HG03378 (cell line): ENCODE measurements around the gene UTP25.

Source experiments
- ATAC-seq: cut with Tn5 transposase; IDR thresholded peaks from one replicate; pipeline ENCODE4 v1.9.1; 2021; ENCODE audit warnings: mild to moderate bottlenecking, moderate library complexity; ENCODE audit not compliant: unreplicated experiment

Gene UTP25

DNA sequence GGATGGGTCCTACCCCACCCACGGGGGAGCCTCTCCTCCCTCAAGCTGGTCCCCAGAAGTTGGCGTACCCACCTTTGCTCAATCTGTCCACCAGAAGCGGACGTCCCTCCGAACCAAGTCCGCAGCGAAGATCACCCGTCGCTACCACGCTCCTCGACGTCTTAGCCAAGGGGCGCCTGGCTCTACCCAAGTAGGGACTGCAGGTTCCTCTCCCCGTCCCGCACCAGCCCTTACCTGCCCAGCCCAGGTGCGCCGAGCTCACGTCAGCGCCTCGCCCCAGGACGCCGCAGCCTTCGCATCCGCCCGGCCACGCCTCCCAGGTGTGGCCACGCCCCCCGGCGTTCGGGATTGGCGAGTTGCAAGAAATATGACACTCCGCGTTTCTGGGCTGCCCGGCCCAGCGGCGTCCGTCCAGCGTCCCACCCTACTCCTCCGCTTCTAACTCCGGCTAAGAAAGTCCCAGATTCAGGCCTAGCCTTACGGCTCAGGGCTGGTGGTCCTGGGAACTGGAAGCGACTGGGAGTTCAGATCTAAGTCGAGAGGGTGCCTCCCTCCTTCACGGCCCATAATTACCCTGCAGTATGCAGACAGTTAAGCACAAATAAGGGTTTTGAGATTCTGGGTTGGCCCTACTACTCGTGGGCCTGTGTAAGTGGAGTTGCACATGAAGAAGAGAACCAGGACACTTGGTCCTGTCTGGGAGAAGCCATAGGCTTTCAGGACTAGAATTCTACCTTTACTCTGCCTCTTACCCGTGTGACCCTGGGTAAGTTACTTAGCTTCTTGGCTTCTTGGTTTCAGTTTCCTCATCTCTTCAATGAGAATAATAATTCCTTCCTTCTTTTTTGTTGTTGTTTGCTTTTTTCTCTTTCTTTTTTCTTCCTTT, 21.7 kb upstream of the UTP25 start, which contains the start of gene IRF6:
TSS of gene IRF6 (minus strand) at position 268 of the 886 bp plus-strand sequence. CDS start 4,729 bp downstream, outside the sequence.
- peak; percentile 52 for ATAC-seq

DNA sequence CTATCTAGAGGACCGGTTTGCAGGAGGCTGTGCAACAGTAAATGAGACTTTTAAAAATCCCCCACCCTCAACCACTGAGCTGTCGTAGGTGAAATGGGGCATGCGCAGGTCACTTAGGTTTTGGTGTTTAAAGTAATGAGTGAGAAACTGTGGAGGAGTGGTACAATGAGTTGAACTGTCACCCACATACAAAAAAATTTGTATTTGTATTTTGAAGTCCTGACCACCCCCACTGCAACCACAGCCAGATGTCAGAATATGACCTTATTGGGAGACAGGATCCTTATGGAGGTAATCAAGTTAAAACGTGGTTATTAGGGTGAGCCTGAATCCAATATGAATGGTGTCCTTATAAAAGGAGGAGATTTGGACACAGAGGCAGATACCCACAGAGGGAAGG, 20.3 kb upstream of the UTP25 start:
- no peak for ATAC-seq

DNA sequence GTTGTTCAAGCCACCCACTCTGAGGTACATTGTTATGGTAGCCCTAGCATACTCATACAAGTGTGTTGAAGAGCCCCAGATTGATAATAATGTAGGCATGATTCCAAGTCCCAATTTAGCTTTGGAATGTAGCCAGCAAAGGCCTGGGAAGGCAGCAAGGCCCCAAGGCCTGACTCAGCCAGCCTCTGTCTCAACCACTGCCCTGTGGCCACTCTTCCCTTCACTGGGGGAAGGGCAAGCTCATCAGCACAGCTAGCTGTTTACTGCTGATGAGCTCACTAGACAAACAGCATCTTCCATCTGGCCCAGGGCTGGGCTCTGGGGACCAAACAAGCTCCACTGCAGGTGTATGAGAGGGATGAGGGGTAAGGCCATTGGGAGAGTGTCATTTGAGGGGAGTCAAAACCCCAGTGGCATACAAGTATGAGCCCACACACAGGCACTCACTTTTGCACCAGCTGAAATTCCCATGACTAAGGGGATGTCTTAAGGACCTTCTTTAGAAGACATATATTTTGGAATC, 19.7 kb upstream of the UTP25 start:
- ATAC-seq = no peak

DNA sequence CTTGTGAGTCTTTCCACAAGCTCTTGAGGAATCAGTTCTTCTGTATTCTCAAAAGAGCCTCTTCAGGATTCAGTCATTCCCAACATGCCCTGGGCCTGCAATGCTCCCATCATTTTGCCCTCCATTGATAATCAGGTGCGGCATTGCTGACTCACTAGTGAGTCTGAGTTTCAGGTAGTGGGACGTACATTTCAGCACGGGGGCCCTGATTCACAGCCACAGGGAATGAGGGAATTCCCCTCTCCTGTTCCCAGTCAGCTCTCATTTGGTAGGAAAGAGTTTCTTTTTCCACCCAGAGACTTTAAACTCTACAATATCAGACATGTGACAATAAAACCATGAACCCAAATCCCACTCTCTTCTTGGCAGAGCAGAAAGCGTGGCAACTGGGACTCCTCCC, 18.2 kb upstream of the UTP25 start:
- ATAC-seq = no peak

DNA sequence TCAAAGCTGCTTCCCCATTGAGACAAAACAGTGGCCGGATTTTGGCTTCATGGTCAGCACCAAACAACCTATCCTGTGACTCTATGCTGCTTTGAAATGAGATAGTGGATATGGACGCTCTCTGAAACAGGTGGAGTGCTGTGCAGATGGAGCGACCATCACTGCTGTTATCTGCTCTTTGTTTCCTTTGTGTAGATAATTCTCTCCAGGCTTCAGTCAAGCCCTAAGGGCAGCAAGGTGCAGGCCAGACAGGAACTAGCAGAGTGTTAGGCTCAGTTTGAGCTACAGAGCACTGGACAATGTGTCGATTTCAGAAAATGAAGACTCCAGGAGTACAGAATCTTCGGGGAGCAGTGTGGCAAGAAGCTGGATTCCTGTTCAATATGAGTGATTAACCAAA, 17.0 kb upstream of the UTP25 start:
- no peak for ATAC-seq

DNA sequence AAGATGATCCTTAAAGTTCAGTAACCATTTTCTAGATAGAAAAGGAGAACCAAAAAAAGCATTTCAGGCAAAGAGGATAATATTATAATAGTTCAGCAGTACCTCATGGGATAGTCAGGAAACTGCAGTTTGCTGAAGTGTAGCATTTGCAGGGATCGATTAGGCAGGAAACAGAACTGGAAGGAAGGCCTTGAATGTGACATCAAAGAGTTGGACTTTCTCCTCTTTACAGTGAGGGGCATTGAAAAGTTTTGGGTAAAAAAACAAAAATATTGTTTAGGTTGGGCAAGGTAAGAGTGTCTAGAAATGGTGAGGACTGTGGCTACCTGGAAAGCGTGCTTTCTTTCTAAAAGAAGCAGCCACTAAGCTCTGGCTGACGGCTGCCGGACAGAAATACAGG, 13.9 kb upstream of the UTP25 start:
- no peak for ATAC-seq

DNA sequence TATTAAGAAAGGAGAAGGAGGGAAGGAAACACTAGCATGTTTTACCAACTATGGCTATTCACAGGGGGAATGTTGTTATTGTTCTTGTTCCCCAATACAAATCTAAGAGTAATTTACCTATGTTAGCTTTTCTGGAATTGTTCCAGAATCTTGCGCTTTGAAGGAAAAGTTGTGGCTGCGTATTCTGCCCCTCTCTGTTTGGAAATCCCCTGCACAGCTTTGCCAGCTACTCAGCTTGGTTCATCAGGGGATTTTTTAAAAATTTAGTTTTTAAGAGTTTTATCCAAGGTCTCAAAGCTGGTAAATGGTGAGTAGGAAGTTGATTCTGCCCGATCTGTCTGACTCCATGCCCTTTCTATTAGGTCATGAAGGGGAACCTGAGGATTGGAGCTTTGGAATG, 12.3 kb upstream of the UTP25 start:
- ATAC-seq = no peak

DNA sequence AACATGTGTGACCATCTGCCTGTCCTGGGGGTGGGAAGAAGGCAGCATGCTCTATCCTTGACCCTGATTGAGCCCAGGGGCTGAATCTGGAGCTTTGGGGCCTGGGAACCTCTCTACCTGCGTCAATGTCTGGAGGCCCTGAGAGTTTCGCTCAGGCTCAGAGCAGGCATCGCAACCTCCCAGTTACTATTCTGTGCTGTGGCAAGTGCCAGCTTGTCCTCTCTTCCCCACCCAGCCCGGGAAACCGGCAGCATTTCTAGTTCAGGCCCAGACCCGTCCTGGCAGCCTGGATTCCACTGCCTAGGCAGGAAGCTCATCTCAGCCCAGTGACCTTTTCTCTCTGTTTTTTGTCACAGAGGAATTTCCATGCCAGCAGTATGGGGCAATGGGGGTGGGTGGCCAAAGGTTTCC, 11.8 kb upstream of the UTP25 start:
- no peak for ATAC-seq

DNA sequence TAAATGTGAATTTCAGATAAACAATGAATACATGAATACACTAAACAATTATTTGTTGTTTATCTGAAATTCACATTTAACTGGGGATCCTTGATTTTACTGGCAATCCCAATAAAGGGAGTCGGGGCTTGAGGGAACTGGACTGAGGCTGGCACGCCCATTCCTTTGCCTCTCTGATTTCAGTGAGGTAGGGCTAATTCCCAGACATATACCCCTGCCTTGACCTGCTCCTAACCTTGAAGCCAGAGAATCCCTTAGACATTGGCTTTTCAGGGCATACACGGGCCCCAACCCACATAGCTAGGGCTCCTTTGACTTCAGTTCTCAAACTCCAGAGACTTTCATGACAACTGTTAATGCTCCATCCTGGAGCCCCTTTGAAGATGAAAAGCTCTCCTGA, 10.8 kb upstream of the UTP25 start:
- no peak for ATAC-seq

DNA sequence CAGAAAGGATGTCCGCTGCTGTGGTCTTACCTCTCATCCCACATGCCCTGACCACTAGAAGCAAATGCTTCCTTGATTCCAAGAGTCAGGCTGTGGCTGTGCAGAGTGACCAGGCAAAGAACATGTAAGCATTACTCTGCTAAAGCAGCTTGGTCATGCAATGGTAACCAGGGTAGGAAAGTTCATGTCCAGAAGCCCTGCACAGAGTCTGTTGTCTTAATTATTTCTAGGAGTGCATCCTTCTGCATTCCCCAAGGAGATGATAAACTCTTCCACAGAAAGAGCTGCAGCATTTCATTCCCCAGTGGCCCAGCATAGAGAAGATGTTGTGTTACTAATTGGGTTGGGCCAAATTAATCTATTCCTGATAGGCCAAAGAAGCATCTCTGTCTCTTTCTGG, 10.1 kb upstream of the UTP25 start:
- no peak for ATAC-seq

DNA sequence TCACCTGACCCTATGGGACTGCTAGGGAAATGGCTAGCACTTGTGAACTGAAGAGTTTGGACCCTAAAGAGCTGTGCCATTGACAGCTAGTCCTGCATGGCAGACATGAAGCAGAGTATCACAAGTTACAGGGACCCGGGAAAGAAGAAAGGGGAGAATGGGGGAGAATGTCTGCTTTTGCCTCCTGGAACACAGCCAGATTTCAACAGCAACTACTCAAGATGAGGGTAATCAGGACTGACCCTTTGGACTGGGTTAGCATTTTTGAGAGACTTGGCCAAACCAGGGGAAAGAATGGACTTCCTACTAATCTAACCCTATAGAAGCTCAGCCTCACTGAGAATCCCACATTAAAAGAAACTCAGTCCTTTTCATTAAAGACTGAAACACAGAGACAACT, 8.7 kb upstream of the UTP25 start:
- ATAC-seq = no peak

DNA sequence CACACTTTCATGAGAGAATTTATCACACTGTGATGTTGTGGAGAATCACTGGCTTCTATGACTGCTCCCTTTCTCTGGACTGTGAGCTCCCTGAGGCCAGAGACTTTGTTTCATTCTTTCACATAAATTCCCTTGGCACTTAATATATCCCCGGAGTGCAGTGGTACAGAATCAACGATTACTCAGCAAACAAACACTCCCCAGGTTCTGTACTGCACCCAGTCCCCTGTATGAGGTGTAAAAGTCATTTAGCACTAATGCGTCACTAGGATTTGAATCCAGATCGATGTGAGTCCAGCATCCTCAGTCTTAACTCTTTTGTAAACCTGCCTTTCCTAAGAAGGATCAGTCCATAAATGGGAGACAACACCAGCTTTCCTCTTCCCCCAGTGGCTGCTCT, 6.8 kb upstream of the UTP25 start:
- ATAC-seq = no peak

DNA sequence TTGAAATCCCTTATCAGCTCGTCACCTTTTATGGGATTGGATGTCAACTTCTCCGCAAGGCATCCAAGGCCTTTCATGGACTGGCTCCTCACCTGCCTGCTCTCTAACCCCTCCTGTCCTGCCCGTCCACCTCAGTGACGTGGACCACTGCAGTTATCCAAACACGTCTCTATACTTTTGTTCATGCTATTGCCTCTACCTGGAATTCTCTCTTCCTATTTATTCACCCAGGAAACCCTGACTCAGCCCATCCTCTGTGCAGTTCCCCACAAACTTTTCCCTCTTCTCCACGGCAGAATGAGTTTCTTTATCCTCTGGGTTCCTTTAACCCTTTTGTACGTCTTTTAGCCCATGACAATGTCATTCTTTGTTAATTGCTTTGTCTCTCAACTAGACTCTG, 5.1 kb upstream of the UTP25 start:
- no peak for ATAC-seq

DNA sequence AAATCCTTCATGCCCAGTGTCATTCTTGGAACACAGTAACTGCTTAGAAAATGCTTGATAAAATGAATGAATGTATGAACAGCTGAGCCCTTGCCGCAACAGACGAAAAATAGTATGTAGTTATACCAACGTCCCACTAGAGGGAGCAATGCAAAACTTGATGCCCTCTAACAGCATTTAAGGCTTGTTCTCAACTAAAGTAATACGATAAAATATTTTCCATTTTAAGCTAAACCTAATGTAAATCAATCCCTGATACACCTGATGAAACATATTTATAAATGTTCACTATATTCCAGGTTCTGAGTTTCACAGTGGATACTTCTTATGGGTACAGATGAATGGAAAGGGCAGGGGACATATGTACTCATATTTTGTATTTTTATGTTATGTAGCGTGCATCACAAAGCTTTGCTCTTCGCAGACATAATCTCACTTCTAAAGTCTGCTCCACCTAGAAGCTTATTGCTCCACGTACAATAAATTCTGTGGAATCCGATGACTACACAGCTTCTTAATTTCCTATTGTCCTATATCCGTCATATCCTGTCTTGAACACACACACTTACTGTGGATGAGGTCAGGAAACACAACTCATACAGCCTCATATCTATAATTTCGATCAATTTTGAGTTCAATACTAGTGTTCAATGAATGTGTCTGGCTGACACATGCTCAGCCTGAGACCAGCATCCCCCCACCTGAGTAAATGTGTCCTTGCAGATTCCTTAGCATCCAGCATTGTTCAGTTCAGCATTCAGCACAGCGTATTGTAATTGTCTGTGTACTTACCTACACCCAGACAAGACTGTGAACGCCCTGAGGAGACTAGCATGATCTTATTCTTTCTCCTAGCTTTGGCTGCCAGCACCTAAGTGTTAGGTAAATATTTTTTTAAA, 4.4 kb upstream of the UTP25 start:
- no peak for ATAC-seq

DNA sequence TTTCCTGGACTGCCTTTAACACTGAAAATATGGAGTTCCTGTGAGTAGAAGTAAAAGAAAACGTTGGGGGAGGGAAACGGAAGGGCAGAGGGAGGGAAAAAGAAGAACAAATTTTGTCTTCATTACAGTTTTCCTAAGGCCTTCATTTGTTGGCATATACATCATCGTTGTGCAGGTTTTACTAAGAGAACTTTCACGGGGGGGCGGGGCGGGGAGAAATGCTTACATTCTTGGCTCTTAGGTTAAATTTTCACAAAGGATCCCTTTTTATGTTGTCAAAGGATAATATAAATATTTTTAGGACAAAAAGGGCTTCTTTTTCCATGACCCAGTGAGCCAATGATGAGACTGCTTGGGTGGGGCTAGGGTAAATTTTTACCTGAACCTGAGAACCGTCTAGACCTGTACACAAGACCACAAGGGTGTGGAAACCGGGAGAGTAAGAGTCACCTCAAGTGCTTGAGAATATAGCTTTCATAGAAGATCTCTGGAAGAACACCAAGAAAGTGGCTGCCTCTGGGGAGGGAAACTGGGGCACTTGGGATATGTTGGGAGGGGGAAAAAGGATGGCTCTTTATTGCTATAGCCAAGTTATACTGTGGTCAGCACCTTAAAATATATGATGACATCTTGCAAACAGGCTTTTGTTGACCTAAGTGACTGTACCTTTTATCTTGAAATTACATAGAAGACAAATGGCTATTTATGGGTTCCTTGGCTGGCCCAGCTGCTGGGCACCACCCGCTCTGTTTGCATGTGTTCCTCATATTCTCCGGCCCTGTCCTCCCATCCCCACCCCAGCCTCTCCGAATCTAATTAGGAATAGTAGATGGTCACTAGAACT, 2.0 kb upstream of the UTP25 start:
- ATAC-seq = no peak

DNA sequence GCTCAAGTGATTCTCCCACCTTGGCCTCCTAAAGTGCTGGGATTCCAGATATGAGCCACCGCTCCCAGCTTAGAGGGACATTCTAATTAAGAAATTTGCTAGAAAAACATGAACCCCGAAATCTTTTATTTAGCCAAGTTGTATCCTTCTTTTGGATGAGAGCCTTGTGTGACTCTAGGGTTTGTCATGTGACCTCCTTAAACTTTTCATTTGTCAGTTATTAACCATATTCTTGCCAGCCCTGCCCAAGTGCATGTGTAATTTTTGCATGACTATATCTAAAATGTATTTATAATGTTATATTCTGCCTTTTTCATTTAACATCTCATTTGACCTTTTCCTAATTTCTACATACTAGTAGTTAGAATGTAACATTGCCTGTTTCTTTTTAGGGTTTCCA, 1.9 kb downstream of the UTP25 start:
- no peak for ATAC-seq

DNA sequence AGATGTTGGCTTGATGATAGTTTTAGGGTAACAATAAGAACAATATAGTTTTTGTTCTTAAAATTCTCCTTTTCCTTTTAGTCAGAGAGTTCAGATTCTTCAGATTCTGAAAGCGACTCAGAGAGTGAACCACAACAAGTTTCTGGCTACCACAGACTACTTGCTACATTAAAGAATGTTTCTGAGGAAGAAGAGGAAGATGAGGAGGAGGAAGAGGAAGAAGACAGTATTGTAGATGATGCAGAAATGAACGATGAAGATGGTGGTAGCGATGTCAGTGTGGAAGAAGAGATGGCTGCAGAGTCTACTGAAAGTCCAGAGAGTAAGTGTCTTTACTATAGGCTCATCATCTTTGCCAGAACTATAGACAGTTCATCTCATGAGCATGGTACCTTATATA, 3.0 kb downstream of the UTP25 start:
- no peak for ATAC-seq

DNA sequence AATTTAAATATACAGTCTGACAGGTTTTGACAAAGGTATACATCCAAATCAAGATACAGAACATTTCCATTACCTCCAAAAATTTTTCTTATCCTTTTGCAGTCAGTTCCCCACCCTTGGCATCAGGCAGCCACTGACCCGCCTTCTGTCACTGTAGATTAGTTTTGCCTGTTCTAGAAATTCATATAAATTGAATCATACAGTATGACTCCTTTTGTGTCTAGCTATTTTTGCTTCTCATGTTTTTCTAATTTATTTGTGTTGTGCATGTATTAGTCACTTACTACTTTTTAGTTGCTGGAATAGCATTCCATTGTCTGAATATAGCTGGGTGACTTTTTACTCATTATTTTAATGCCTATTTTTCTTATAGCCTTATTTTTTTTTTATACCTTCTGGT, 3.8 kb downstream of the UTP25 start:
- ATAC-seq = no peak

DNA sequence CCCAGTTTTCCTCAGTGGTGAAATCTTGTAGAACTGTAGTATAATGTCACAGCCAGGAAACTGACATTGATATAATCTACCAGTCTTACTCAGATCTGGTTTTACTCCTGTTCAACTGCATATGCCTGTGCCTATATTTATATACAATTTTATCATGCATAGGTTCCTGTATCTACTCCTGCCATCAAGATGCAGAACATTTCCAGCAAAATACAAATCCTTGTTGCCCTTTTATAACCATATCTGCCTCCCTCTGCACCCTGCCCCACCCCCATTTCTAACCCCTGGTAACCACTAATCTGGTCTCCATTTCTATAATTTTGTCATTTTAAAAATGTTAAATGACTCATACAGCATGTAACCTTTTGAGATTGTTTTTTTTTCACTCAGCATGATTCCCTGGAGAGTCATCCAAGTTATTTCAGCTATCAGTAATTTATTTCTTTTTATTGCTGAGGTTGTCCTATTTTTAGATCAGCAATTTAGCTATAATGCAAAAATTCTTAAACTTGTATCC, 8.1 kb downstream of the UTP25 start:
- no peak for ATAC-seq

DNA sequence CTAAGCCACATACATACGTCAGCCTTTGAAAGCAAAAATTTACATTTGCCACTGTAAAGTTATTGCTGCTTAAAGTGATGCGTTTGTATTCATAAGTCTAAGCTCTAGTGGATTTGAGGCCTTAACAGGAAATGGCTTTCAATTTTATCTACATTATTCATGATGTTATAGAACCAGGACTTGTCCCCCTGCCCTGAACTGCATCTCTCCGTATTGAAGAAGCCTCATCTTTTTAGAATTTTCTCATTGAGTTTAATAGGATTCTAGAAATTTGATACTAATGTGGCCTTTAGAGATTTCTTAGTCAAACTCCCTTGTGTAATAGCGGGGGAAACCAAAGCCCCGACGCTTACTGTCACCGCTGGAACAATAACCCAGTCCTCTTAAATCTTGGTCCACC, 9.9 kb downstream of the UTP25 start:
- ATAC-seq = no peak

DNA sequence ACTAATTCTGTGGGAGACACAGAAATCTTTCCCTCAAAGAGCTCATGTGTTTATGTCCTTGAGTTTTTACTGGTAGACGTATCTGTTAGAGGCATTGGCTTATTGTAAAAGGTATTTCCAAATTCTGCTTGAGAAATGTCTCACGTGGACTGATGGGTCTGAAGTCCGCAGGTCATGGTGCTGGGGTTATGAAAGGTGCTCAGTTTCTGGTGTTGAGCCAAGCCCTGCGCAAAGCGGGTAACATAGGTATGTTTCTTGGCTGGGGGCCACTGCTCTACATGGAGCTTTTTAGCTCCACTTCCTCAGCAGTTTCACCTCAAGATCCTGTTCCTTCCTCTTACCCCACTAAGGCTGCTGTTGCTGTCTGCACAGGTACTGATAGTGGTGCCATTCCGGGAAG, 10.8 kb downstream of the UTP25 start:
- no peak for ATAC-seq
